T-helper 17 cell (primary cell): Measurements from ENCODE around the gene TMEM126A. TPM values are rescaled to one million over a fixed set of nuclear protein-coding genes. Genes with fewer than 3 reads are reported as not detected.
"Not testable (repeated sequence)": the region's sequence is repeated elsewhere in the genome, so short reads cannot be mapped to it uniquely, and the experiment has no call there.

Experiments used
- ATAC-seq: fragments of 150-1000 bp; cut with Tn5 transposase; 2 replicates; pipeline ENCODE4 v1.10.0; 2021; ENCODE audit warnings: mild to moderate bottlenecking, moderate library complexity
- DNase-seq, 3 donors: peaks; one replicate each; pipeline versions ENCODE4 v3.0.0 to v3.0.0-alpha.2; 2020 to 2021
- H3K9me3 ChIP-seq: one replicate; pipeline ENCODE4 v1.7.0; 2013; ENCODE audit warnings: low read length, mild to moderate bottlenecking; ENCODE audit not compliant: control insufficient read depth, poor library complexity, severe bottlenecking
- H3K27ac Mint-ChIP-seq: one replicate; pipeline ENCODE4 v1.8.0; 2022; ENCODE audit warnings: mild to moderate bottlenecking, moderate library complexity, mixed read lengths
- H3K27me3 Mint-ChIP-seq: one replicate; pipeline ENCODE4 v1.8.0; 2022; ENCODE audit warnings: mixed read lengths
- H3K36me3 Mint-ChIP-seq: one replicate; pipeline ENCODE4 v1.8.0; 2022; ENCODE audit warnings: low read depth, mixed read lengths
- H3K4me1 Mint-ChIP-seq: one replicate; pipeline ENCODE4 v1.8.0; 2022; ENCODE audit warnings: mild to moderate bottlenecking, mixed read lengths
- H3K4me3 Mint-ChIP-seq: one replicate; pipeline ENCODE4 v1.8.0; 2022; ENCODE audit warnings: mild to moderate bottlenecking, moderate library complexity, mixed read lengths
- total RNA-seq, 4 donors: library from RNA in 2 of 4; stranded (reverse) in 2 of 4; gene quantifications; one replicate each; pipeline ENCODE4 v1.2.3 and lab custom pipeline; 2022 to 2026

TMEM126A gene
- total RNA-seq, 2 donors from 2014 or later, result 19.6 to 21.1 TPM

- Mint-ChIP-seq H3K36me3 (peaks cover 3% of the 10 kb centered on the region), H3K27me3 (no peaks in the 10 kb centered on the region), H3K27ac (peak overlapping the region; percentile 100), H3K4me3 (peak overlapping the region; percentile 100), H3K4me1 (peaks cover 34% of the 10 kb centered on the region)
- ATAC-seq (peak; percentile 87), DNase-seq (peak; percentile 81 to 88 (median 86))
- H3K9me3 ChIP-seq, result no peaks in the 10 kb centered on the region
Observed at GRCh38 chr11:85663753-85664614, 16.2 kb downstream of the TMEM126A start.

- ATAC-seq, result peak; percentile 70
- no peaks in the 10 kb centered on the region for H3K9me3 ChIP-seq
- Mint-ChIP-seq H3K27me3 (no peaks in the 10 kb centered on the region), H3K27ac (peak within 1 kb of the TSS; percentile 100), H3K4me1 (peaks cover 30% of the 10 kb centered on the region), H3K36me3 (peaks cover 3% of the 10 kb centered on the region), H3K4me3 (peak within 1 kb of the TSS; percentile 100)
- peak; percentile 79 to 83 (median 82) for DNase-seq
Observed at GRCh38 chr11:85664615-85665481, 17.1 kb downstream of the TMEM126A start, which contains the start of gene CREBZF. TSS of gene CREBZF (minus strand) at chr11:85665129. CDS start at chr11:85664875, 254 bp downstream.

GRCh38 chr11:85665733-85666132, 18.0 kb downstream of the TMEM126A start:
- H3K9me3 ChIP-seq, result no peaks in the 10 kb centered on the region
- no peak for ATAC-seq
- peaks cover 24% of the 10 kb centered on the region for H3K4me1 Mint-ChIP-seq
- H3K4me3 Mint-ChIP-seq, result peak overlapping the region; percentile 33
- H3K27me3 Mint-ChIP-seq, result peaks cover 4% of the 10 kb centered on the region
- peaks cover 3% of the 10 kb centered on the region for H3K36me3 Mint-ChIP-seq
- H3K27ac Mint-ChIP-seq, result peak overlapping the region; percentile 100
- no peak for DNase-seq

- no peaks in the 10 kb centered on the region for H3K9me3 ChIP-seq
- no peak for ATAC-seq
- no peak overlapping the region for H3K27ac Mint-ChIP-seq
Observed at GRCh38 chr11:85666687-85667086, 18.9 kb downstream of the TMEM126A start.

GRCh38 chr11:85668157-85668556, 20.4 kb downstream of the TMEM126A start:
- DNase-seq, result no peak
- no peak overlapping the region for H3K4me3 Mint-ChIP-seq
- H3K9me3 ChIP-seq, result no peaks in the 10 kb centered on the region
- peaks cover 9% of the 10 kb centered on the region for H3K27me3 Mint-ChIP-seq
- H3K4me1 Mint-ChIP-seq, result peaks cover 14% of the 10 kb centered on the region
- ATAC-seq, result no peak
- H3K36me3 Mint-ChIP-seq, result peaks cover 3% of the 10 kb centered on the region
- no peak overlapping the region for H3K27ac Mint-ChIP-seq

More at GRCh38 chr11:85666687-85667086, 18.9 kb downstream of the TMEM126A start:
- Mint-ChIP-seq H3K36me3 (peaks cover 3% of the 10 kb centered on the region), H3K4me3 (no peak overlapping the region), H3K4me1 (peaks cover 19% of the 10 kb centered on the region), H3K27me3 (peaks cover 9% of the 10 kb centered on the region)
- no peak for DNase-seq

GRCh38 chr11:85670949-85671663, 23.3 kb downstream of the TMEM126A start:
- not testable (repeated sequence) for ATAC-seq, DNase-seq, H3K27me3 Mint-ChIP-seq, H3K27ac Mint-ChIP-seq, H3K4me3 Mint-ChIP-seq, H3K36me3 Mint-ChIP-seq, H3K4me1 Mint-ChIP-seq, H3K9me3 ChIP-seq

GRCh38 chr11:85672105-85672902, 24.5 kb downstream of the TMEM126A start:
- no peaks in the 10 kb centered on the region for H3K9me3 ChIP-seq
- no peaks in the 10 kb centered on the region for H3K4me1 Mint-ChIP-seq
- DNase-seq, result no peak
- no peak overlapping the region for H3K4me3 Mint-ChIP-seq
- no peak for ATAC-seq
- H3K36me3 Mint-ChIP-seq, result no peaks in the 10 kb centered on the region
- peaks cover 9% of the 10 kb centered on the region for H3K27me3 Mint-ChIP-seq
- no peak overlapping the region for H3K27ac Mint-ChIP-seq

- DNase-seq (no peak), ATAC-seq (no peak)
- no peaks in the 10 kb centered on the region for H3K9me3 ChIP-seq
- Mint-ChIP-seq H3K4me1 (no peaks in the 10 kb centered on the region), H3K4me3 (no peak overlapping the region), H3K36me3 (no peaks in the 10 kb centered on the region), H3K27ac (no peak overlapping the region), H3K27me3 (peaks cover 9% of the 10 kb centered on the region)
Observed at GRCh38 chr11:85673393-85673792, 25.6 kb downstream of the TMEM126A start.

- no peak for ATAC-seq
Observed at GRCh38 chr11:85679576-85679975, 31.8 kb downstream of the TMEM126A start.

GRCh38 chr11:85680897-85681296, 33.1 kb downstream of the TMEM126A start:
- Mint-ChIP-seq H3K4me3 (no peak overlapping the region), H3K4me1 (peaks cover 23% of the 10 kb centered on the region), H3K27ac (no peak overlapping the region), H3K27me3 (peaks cover 8% of the 10 kb centered on the region), H3K36me3 (no peaks in the 10 kb centered on the region)
- H3K9me3 ChIP-seq, result no peaks in the 10 kb centered on the region
- peak; percentile 76 for ATAC-seq
- DNase-seq, result no peak

More at GRCh38 chr11:85679576-85679975, 31.8 kb downstream of the TMEM126A start:
- Mint-ChIP-seq H3K36me3 (no peaks in the 10 kb centered on the region), H3K27ac (no peak overlapping the region), H3K4me1 (peaks cover 20% of the 10 kb centered on the region), H3K4me3 (no peak overlapping the region), H3K27me3 (peaks cover 4% of the 10 kb centered on the region)
- H3K9me3 ChIP-seq, result no peaks in the 10 kb centered on the region
- no peak for DNase-seq

- peak overlapping the region; percentile 93 for H3K4me3 Mint-ChIP-seq
- peak; percentile 72 for ATAC-seq
- H3K4me1 Mint-ChIP-seq, result peaks cover 23% of the 10 kb centered on the region
- H3K36me3 Mint-ChIP-seq, result no peaks in the 10 kb centered on the region
- H3K27me3 Mint-ChIP-seq, result peaks cover 8% of the 10 kb centered on the region
- peak overlapping the region; percentile 88 for H3K27ac Mint-ChIP-seq
- DNase-seq, result peak; percentile 33 to 43 (median 38)
- no peaks in the 10 kb centered on the region for H3K9me3 ChIP-seq
Observed at GRCh38 chr11:85682330-85683305, 34.9 kb downstream of the TMEM126A start.
